Upper lobe of left lung (tissue), 4 donors: ENCODE measurements around the gene RYR1.

Source experiments
- POLR2AphosphoS5 ChIP-seq, 2 donors: sonication (generic); formaldehyde crosslinking; IDR thresholded peaks; one replicate each; pipeline ENCODE4 v1.5.1; 2017; ENCODE audit warnings: antibody characterized with exemption in 2 of 2
- TF ChIP-seq, protein P1 (sequence below), 6 experiments: fragments of 450-650 bp in 4 of 6; fragments of 200-600 bp in 2 of 6; sonication (generic) in 2 of 6; IDR thresholded peaks; one replicate each; pipeline ENCODE4 v1.5.1; 2016 to 2019; ENCODE audit warnings: antibody characterized with exemption in 6 of 6

DNA sequence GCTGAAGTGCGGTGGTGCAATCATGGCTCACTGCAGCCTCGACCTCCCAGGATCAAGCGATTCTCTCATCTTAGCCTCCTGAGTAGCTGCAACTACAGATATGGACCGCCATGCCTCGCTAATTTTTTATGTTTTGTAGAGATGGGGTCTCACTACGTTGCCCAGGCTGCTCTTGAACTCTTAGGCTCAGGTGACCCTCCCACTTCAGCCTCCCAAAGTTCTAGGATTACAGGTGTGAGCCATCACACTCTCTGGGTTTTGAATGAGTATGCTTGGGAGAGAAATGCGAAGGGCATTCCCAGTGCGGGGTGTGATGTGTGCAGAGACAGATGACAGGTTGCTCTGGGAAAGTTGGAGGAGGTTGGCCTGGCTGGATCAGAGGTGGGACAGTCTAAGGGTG lies 49.0 kb downstream of the RYR1 start:
- TF ChIP-seq POLR2AphosphoS5 (IDR thresholded peaks at IDR 0.05), result no peak
- TF ChIP-seq, protein P1, sequence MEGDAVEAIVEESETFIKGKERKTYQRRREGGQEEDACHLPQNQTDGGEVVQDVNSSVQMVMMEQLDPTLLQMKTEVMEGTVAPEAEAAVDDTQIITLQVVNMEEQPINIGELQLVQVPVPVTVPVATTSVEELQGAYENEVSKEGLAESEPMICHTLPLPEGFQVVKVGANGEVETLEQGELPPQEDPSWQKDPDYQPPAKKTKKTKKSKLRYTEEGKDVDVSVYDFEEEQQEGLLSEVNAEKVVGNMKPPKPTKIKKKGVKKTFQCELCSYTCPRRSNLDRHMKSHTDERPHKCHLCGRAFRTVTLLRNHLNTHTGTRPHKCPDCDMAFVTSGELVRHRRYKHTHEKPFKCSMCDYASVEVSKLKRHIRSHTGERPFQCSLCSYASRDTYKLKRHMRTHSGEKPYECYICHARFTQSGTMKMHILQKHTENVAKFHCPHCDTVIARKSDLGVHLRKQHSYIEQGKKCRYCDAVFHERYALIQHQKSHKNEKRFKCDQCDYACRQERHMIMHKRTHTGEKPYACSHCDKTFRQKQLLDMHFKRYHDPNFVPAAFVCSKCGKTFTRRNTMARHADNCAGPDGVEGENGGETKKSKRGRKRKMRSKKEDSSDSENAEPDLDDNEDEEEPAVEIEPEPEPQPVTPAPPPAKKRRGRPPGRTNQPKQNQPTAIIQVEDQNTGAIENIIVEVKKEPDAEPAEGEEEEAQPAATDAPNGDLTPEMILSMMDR (IDR thresholded peaks at IDR 0.05), result no peak
